ENCODE data around the gene RNF14. TPM values are rescaled to one million over a fixed set of nuclear protein-coding genes. Genes with fewer than 3 reads are reported as not detected.

The RNF14 gene
- total RNA-seq, 2 donors from 2014 or later: 59.7 to 74.6 TPM

DNA sequence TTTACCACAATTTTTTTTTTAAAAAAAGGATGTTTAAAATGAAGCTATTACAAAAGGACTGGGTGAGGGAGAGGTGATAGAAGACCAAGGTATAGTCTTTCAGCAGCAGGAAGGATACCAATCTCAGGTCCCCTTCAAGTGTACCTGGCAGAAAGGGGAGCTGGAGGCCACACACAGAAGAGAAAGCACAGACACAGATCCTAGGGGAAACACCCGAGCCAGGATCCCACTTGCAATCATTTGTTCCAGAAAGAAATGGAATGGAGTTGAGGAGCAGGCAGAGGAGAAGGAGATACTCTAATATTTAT is 38.3 kb downstream of the RNF14 start:
- Histone ChIP-seq H3K4me1 (peaks cover 0 to 5% of the 10 kb centered on the region in 2 donors), H3K27me3 (no peaks in the 10 kb centered on the region), H3K27ac (no peak overlapping the region), H3K36me3 (peaks cover 40% of the 10 kb centered on the region), H3K9me3 (no peaks in the 10 kb centered on the region), H3K4me3 (no peak overlapping the region)
- TF ChIP-seq, protein P1, sequence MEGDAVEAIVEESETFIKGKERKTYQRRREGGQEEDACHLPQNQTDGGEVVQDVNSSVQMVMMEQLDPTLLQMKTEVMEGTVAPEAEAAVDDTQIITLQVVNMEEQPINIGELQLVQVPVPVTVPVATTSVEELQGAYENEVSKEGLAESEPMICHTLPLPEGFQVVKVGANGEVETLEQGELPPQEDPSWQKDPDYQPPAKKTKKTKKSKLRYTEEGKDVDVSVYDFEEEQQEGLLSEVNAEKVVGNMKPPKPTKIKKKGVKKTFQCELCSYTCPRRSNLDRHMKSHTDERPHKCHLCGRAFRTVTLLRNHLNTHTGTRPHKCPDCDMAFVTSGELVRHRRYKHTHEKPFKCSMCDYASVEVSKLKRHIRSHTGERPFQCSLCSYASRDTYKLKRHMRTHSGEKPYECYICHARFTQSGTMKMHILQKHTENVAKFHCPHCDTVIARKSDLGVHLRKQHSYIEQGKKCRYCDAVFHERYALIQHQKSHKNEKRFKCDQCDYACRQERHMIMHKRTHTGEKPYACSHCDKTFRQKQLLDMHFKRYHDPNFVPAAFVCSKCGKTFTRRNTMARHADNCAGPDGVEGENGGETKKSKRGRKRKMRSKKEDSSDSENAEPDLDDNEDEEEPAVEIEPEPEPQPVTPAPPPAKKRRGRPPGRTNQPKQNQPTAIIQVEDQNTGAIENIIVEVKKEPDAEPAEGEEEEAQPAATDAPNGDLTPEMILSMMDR (IDR thresholded peaks at IDR 0.05): no peak
- no peak for DNase-seq (ENCODE audit: low spot score)

DNA sequence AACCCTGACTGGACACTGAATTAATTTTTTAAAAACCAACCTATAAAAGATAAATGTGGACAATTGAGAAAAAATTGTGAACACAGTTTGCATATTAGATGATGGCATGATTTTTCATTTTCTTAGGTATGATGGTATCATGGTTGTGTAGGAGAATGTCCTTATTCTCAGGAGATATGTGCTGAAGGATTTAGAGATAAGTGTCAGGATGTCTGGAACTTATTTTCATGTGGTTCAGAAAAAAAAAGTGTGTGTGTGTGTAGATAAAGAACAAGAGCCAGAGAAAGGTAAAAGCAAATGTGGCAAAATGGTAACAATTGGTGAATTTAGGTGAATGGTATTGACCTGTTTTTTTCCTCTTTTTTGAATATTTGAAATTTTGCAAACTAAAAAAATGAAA is 39.9 kb downstream of the RNF14 start:
- H3K4me3 ChIP-seq: no peak overlapping the region
- no peaks in the 10 kb centered on the region for H3K27me3 ChIP-seq
- H3K9me3 ChIP-seq: no peaks in the 10 kb centered on the region
- TF ChIP-seq, protein P1 (IDR thresholded peaks at IDR 0.05): no peak
- no peak overlapping the region for H3K27ac ChIP-seq
- H3K4me1 ChIP-seq: peaks cover 0 to 13% of the 10 kb centered on the region in 2 donors
- H3K36me3 ChIP-seq: peaks cover 26% of the 10 kb centered on the region
- no peak for DNase-seq (ENCODE audit: low spot score)

DNA sequence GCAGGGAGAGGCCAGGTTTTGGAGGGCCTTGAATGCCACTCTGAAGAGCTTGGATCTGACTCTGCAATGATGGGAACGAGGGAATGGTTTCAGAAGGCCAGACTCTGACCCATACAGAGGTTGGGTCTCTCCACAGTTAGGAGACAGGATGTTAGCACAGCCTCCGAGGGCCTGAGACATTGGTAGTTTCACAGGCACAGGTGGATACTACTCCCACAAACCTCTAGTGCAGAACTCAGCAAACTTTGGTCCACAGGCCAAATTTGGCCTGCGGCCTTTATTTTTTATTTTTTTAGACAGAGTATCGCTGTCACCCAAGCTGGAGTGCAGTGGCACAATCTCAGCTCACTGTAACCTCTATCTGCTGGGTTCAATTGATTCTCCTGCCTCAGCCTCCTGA is 41.0 kb downstream of the RNF14 start:
- no peak for DNase-seq (ENCODE audit: low spot score)
- Histone ChIP-seq H3K4me1 (peaks cover 0 to 18% of the 10 kb centered on the region in 2 donors), H3K9me3 (no peaks in the 10 kb centered on the region), H3K36me3 (peaks cover 16% of the 10 kb centered on the region), H3K4me3 (no peak overlapping the region), H3K27ac (no peak overlapping the region), H3K27me3 (no peaks in the 10 kb centered on the region)
- TF ChIP-seq, protein P1 (IDR thresholded peaks at IDR 0.05): no peak

DNA sequence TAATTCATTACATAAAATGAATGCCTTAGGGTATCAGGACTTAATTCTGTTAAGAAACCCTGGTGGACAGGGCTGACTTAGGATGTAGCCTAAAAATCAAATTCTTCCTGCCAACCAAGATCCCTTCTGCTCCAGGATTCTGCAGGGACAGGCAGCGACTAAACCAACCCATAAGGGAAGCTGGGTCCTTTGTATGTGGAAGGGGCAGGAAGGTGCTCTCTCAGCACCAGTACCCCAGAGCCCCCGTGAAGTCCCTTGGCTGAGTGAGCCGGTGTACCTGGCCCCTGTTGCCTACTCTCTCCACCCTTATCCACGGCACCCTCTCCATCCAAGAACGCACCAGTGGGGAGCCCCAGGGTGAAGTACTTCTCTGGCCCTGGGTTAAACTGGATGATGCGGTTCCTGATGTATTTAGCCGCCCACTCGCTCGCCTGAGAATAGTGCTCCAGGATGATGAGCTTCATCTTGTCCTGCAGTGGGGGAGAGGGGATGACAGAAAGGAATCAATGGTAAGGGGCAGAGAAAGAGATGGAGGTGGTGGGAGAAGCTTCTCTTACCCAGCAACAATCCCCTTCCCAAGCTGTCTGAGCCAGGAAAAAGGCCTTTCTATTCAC is 42.8 kb downstream of the RNF14 start:
- no peaks in the 10 kb centered on the region for H3K27me3 ChIP-seq
- no peak for DNase-seq (ENCODE audit: low spot score)
- TF ChIP-seq, protein P1 (IDR thresholded peaks at IDR 0.05): no peak
- H3K36me3 ChIP-seq: no peaks in the 10 kb centered on the region
- H3K4me3 ChIP-seq: peak overlapping the region in 1 of 2 donors; percentile 77
- peak overlapping the region in 1 of 2 donors; percentile 94 for H3K27ac ChIP-seq
- no peaks in the 10 kb centered on the region for H3K9me3 ChIP-seq
- peaks cover 0 to 18% of the 10 kb centered on the region in 2 donors for H3K4me1 ChIP-seq

DNA sequence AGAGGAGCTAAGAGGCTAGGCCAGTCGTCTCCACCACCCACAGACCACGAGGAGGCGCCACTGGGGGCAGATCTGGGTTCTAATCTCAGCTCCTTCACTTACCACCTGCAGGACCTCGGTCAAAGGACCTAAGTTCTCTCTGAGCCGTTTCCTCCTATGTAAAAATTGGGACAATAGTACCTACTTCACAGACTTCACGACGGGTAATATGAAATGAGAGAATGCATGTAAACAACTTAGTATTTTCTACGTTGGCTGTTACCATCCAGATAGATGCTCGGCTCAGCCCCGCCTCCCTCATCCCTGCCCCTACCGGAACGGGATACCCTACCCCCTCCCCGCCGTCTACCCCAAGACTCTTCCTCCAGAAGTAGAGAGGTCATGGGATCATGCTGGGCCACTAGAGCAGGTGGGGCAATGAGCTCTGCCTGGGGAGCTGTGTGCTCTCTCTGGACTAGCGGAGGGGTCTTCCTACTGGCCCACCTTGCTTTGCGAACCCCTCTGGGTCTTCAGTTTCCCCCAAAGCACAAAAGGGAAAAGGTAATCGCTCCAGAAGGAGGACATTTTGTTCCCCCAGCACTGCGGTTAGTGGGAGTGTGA is 43.4 kb downstream of the RNF14 start:
- peaks cover 0 to 18% of the 10 kb centered on the region in 2 donors for H3K4me1 ChIP-seq
- peak overlapping the region; percentile 77 to 81 for H3K4me3 ChIP-seq
- H3K36me3 ChIP-seq: no peaks in the 10 kb centered on the region
- no peaks in the 10 kb centered on the region for H3K27me3 ChIP-seq
- DNase-seq (ENCODE audit: low spot score): peak; percentile 64
- TF ChIP-seq, protein P1 (IDR thresholded peaks at IDR 0.05): peak in 1 of 2 donors; percentile 57
- peak overlapping the region; percentile 86 to 94 for H3K27ac ChIP-seq
- no peaks in the 10 kb centered on the region for H3K9me3 ChIP-seq

Measured in right atrium auricular region (tissue), 2 donors.